Activated CD4-positive, alpha-beta T cell treated with anti-CD3 and anti-CD28 coated beads, Interleukin-2, amount 50 U/mL, for 24 hours (primary cell): ENCODE measurements around the gene UQCC5.

Experiments used
- DNase-seq, 2 donors: peaks; one replicate each; pipeline ENCODE4 v3.0.0-alpha.2; 2020; ENCODE audit warnings: low read depth in 1 of 2, low spot score in 1 of 2

Gene UQCC5

DNA sequence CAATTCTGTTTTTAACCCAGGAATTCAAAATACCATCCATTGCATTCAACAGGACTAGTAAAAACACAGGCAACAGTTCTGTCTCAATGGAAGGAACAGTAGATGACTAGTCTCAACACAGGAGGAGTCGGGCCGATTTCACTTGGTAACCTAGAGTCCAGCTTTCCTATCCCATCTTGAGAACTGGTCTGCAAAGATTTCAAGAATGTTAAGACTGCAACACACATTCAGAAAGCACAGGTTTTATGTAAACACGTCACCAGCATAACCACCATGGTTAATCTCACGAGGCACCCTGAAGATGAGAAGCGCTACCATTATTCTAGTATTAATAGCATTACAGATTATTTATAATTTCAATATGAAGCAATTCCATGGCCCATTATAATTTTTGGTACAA is 22.0 kb downstream of the UQCC5 start:
- no peak for DNase-seq

DNA sequence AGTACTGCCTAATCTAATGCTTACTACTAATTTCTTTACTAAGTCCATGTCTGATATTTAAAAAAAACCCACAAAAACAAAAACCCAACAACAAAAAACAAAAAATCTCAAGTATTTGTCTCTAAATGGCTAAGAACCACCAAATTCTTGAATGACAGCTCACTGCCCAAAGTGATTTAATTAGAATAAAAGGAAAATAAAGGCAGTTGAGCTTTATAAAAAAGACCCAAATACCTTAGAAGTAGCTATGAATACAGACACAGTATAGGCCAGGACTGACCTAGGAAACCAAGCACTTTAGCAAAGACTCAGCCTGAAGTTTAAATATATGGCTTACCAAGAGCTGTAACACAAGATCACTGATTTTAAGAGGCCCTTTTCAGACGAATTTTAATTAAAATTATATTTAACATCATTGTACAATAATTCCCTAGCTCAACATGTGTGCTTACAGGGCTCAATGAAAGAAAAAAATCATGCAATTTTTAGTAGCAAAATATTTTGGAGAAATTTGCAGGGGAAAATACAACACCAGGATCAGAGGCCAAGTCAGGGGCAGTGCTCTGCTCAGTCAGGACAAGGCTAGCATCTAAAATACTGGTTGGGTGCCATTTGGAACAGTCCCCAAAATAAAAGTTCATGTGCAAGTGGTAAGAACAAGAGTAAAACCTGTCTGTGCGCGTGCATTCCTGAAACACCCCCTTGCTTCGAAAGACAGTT is 24.8 kb downstream of the UQCC5 start:
- no peak for DNase-seq

DNA sequence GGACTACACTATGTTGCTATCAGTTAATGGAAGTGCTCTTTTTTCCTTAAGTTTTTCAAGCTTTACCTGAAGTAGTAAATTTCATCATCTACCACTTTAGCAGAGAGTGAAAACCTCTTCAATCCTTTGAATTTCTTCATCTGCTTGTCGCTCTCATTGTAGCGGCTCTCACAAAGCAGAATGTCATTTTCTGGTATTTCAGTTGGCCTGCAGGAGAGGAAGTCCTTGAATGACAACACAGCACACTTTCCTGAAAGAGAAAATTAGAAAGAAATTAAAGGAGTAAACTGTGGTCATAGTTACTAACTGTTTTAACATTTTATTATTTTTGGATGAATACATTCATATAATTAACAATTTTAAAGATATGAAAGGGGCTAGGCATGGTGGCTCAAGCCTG is 27.6 kb downstream of the UQCC5 start:
- no peak for DNase-seq

- DNase-seq = no peak
These were observed 31.7 kb downstream of the UQCC5 start for GRCh38 chr3:52568069-52568468.

- DNase-seq = no peak
These were observed 33.7 kb downstream of the UQCC5 start for GRCh38 chr3:52570076-52570475.

DNA sequence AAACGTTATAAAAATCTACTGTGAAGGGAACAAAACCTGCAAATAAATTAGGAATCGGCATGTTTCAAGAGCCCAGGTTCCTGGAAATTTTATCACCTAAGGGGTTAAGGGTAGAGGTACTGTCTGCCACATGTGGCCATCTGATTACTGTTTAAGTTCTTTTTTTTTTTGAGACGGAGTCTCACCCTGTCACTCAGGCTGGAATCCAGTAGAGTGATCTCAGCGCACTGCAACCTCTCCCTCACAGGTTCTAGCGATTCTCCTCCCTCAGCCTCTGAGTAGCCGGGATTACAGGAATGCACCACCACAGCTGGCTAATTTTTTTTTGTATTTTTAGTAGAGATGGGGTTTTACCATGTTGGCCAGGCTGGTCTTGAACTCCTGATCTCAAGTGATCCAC is 35.8 kb downstream of the UQCC5 start:
- DNase-seq = no peak

DNA sequence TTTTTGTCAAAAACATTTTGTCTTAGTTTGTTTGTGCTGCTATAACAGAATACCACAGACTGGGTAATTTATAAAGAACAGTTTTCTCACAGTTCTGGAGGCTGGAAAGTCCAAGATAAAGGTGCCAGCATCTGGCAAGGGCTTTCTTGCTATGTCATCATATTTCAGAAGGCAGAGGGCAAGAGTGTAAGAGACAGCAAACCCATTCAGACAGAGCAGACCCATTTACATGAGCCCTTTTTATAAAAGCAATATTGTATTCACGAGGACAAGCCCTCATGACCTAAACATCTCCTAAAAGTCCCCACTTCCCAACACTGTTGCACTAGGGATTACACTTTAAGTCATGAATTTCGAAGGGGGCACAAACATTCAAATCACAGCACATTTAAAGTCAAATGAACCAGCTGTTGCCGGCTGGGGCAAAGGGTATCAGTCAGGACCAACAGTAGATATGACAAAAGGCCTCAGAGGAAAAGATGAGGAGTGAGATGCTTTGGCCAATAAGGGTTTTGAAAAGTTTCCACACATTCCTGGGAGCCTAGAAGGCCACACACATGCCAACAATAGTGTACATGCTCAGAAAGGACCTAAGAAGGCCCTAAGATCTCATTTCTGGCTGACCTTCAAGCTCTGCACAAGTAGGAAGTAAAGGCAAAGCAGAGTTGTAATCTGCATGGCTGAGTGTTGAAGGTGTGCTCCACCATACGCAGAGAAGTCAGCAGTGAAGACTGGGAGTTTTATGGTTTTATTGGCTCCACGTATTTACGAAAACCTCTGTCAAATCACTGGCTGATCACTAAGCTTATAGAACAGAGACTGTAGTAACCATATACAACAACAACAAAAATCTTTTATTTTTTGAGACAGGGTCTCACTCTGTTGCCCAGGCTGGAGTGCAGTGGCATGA is 37.9 kb downstream of the UQCC5 start:
- no peak for DNase-seq
